OCI-M2 (cell line): ENCODE data around the gene AFAP1L2.

ENCODE experiments used
- DNase-seq: peaks from one replicate; lab custom pipeline; 2025; ENCODE audit not compliant: unreplicated experiment; lab: John Stamatoyannopoulos, UW

Gene AFAP1L2

DNA sequence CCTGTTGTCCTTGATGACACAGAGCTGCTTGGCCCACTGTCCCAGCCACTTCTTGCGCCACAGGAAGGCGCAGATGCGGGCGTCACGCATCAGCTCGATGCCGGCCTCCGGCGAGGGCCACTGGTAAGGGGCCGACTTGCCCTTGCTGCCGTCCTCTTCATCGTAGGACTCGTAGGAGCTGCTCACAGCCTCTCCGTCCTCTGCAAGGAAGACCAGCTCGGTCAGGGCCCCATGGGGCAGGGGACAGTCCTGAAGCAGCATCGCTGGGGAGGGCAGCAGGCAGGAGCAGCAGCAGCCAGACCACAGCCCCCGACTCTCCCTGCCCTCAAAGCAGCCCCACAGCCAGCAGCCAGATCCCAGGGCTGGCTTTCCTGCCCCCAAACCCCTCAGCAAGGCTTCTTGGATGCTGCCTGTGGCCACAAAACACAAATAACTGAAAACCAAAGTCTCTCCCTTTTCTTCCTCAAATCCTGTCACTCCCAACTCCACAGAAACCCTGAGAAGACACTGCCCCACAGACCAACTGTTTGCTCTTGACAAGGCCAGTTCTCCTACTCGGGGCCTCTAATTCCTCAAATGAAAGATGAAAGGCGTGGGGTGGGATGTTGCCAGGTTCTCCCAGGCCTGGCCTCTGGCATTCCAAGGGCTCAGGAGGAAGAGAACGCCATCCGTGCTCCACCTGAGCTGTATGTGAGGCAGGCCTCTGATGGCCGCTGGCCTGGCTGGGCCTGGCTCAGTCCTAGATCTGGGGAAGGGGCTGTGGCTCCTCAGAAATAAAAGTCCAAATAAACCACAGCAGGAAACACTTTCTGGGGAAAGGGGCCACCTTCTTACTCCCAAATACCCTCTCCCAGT is 88.5 kb downstream of the AFAP1L2 start:
- DNase-seq = no peak

DNA sequence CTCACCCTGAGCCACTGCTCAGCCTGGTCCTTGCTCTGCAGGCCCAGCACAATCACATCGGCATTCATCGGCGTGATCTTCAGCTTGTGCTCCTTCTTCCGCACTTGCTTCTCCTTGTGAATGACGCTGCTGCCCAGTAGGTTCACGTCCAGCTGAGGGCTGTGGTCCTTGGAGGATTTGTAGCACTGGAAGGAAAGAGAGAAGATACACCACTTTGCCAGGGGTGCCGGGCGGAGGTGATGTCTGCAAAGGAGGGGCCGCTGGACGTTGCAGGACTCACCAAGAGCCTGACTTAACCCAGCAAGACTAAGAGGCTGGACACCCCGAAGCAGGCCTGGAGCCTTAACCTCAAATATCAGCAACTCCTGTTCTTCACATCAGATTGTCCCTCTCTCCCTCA is 90.4 kb downstream of the AFAP1L2 start:
- DNase-seq = no peak

DNA sequence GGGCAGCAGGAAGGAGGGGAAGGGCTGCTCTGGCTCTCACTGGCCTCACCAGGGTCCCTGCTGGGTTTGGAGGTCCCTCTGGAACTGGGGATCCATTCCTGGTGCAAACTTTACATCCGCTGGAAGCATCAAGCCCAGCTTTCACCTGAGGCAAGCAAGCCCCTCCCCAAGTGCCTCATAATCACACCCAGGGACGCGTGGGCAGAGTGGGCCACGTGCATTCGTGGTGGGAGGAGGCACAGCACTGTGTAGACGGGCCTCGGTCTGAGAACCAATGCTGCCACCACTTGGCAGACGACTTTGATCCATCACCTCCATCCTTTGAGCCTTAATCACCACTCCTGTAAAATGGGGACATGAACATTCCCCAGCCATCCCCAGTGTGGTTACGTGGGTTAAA is 91.2 kb downstream of the AFAP1L2 start:
- no peak for DNase-seq

DNA sequence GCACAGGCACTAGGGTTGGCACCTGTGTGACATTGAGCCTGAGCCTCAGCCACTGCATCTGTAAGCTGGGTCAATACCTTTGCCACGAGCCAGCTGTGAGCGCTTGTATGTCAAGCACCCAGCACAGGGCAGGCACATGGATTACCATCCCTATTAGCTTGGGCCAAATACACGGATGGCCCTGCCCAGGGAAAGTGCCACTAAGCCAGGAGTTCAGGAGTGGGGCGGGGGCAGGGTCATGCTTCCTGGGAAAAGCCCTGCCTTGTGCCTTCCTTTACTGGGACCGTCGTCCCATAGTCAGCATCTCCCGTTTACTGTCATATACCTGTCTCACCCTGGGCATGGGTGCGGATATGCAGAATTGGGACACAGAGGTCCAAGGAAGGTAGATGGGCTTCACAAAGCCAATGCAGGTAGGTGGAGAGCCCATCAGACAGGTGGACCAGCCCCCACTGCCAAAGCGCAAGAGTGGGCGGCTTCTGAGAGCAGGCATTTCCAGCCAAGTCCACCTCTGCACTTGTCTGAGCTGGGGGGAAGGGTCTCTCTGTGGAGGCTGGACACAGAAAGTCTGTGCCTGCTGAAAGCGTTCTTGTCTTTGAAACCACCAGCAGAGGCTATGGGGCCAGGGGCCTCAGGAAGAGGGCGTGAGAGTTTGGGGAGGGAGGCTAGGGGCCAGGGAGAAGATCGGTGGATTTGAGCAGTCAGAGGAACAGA is 92.6 kb downstream of the AFAP1L2 start:
- no peak for DNase-seq

DNA sequence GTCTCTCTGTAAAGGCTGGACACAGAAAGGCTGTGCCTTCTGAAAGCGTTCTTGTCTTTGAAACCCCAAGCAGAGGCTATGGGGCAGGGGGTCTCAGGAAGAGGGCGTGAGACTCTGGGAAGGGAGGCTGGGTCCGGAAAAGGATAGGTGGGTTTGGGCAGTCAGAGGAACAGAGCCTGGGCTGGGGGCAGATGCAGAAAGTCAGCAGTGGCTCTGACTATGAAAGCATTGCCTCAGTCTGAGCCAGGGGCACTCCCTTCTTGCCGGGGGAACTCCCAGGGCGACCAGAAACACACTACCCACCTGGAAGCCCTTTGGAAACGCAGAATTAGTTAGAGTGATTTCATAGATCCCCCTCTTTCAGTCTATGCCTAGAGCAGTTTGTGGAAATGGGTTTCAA is 93.3 kb downstream of the AFAP1L2 start:
- no peak for DNase-seq

DNA sequence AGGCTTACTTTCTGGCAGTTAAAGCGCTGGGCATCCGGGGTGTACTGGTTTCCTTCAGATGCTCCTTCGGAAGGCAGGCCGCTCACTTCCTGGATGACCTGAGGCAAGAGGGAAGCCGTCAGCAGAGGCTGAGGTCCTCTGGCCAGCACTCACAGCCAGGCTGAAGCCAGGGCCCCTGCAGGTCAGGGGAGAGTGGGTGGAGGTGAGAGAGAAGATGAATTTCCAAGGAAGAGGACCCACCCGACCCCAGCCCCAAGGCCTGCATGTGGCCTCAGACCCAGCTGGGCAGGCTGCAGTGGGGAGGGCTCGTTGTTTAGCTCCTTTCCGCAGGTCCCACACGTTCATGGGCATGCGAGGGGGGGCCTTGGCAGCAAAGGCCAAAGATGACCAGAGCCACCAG is 94.0 kb downstream of the AFAP1L2 start:
- no peak for DNase-seq

DNA sequence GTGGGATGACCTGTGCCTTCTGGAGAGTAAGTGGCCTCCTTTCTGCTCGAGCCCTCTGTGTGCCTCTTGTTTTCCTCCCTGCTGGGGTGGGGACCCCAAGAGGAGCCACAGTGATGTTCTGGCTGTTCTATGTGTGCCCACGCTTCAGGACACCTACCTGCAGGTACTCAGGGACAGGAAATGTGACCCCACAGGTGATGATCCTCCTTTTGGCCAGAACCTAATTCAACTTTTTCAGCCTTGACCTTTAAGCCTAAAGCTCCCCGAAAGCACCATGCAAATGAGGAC is 95.0 kb downstream of the AFAP1L2 start:
- DNase-seq = no peak

DNA sequence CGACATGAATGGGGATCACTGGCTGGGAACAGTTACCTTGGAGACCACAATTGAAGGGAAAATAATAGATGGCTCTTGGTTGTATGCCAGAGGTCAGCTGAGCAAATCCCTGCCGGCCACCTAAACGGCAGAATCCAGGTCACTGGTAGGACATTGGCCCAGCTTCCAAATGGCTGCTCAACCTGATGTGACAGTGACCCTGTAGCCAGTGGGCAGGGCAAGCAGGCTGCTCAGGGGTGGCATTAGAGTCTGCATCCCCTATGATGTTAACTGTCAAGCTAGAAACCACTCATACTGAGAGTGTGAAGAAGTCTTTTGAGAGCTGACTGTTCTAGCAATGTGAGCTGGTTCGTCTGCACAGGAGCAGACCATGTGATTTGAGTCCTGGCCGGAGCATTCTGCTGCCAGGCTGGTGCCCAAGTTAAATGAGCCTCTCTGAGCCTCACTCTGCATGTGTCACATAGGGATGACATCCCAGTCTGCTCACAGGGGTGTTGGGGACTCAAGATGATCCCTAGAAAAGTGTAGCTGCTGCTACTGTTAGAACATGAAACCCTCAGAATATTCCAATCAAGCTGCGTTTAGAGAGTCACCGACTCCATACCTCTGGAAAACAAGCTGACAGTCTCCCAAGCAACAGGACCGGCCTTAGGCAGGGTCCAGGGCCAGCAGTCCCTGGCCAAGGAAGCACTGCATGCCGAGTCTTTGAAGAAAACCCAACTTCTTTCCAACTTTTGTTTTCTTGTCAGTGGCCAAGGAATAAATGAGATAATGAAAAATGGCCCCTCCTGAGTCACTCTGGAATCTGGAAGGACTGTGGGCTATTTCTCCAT is 95.6 kb downstream of the AFAP1L2 start:
- DNase-seq = no peak

DNA sequence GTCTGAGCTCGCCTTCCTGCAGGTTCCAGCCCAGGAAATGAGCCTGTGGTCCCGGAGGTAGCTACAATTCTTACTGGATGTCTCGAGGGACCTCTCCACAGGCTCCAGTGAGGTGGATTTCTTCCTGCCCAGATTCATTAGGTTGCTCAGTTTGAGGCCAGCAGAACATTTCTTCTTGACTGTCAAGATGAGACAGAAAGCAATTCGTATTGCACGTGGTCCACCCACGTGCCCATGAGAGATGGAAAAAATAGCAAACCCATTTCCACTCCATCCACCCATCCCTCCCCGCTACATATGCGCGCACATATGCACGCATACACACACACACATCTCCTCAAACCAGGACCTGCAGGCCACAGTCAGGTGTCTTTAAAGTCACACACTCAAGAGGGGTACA is 96.6 kb downstream of the AFAP1L2 start:
- no peak for DNase-seq

DNA sequence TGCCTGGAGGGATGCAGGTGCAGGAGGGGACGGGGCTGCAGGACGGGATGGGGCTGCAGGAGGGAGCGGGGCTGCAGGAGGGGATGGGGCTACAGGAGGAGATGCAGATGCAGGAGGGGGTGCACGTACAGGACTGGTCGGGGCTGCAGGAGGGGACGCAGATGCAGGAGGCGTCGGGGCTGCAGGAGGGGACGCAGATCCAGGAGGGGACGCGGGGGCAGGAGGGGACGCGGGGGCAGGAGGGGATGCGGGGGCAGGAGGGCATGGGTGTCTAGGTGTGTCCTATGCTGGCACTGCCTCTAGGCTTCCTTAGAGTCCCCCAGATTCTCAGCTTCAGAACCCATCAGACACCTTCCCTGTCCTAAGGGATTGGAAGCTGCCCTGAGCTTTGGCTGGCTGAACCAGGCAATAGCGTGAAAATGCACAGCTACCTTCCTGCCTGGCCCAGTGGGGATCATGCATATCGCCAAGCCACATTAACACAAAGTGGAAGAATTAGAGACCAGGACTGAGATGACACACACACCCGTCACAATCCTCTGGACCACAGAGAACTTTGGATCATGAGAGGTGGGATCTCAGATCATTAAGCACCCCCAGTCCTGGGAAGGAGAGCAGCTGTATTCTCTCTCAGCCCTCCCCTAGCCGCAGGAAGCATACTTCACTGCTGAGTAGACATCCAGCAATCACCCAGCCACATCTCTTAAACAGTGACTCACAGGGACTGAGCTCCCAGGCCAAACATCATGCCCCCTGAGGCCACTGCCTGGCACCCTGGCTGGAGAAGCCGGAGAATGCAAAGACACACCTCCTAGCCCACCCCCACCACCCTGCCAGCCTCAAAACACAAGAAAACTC is 98.0 kb downstream of the AFAP1L2 start:
- DNase-seq = no peak

DNA sequence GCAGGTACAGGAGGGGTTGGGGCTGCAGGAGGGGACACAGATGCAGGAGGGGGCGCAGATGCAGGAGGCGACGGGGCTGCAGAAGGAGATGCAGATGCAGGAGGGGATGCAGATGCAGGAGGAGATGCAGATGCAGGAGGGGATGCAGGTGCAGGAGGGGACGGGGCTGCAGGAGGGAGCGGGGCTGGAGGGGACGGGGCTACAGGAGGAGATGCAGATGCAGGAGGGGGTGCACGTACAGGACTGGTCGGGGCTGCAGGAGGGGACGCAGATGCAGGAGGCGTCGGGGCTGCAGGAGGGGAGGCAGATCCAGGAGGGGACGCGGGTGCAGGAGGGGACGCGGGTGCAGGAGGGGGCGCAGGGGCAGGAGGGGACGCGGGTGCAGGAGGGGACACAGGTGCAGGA is 98.8 kb downstream of the AFAP1L2 start:
- DNase-seq = no peak

DNA sequence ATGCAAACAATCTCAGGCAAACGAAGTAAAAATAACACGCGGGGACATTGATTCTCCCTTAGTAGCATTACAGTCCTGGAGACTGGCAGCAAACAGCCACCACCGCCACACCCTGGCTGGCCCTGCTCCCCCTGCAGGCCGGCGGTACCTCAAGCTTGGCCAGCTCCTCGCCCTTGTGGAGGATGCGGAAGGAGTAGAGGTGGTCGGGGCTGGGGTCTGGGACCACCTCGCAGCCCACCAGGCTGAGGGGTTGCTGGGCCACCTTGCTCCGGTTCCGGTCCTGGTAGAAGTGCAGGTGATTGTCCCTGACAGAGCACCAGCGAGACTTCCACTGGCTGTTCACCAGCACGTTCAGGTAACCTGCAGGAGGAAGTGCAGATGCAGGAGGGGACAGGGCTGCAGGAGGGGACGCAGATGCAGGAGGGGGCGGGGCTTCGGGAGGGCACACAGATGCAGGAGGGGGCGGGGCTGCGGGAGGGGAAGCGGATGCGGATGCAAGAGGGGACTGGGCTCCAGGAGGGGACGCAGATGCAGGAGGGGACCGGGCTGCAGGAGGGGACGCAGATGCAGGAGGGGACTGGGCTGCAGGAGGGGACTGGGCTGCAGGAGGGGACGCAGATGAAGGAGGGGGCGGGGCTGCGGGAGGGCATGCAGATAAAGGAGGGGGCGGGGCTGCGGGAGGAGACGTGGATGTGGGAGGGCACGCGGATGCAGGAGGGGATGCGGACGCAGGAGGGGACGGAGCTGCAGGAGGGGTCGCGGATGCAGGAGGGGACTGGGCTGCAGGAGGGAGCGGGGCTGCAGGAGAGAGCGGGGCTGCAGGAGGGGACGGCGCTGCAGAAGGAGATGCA is 99.5 kb downstream of the AFAP1L2 start:
- no peak for DNase-seq

DNA sequence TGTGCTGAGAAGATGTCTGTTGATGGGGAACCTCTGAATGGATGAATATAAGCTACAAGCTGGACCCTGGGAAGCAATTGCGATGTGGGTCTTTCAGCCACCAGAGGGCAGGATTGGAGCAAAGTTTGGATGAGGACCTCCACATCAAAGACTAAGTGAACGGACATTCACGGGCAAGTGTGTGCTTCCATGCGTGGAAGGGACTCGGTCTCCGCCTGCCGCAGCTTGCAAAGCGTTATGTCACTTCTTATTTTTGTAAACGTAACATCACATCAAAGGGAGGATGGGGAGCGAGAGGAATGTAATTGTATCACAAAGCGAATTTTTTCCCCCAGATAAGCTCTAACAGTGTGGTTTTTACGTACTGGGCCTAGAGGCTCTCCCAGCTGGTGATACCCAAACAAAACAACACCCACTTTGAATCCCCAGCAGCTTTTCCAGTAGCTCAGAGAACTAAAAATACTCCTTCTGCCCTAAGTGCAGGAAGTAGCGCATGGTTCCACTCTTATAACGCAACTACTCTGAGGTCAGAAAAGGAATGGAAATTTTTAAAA is 100.2 kb downstream of the AFAP1L2 start:
- DNase-seq = no peak

DNA sequence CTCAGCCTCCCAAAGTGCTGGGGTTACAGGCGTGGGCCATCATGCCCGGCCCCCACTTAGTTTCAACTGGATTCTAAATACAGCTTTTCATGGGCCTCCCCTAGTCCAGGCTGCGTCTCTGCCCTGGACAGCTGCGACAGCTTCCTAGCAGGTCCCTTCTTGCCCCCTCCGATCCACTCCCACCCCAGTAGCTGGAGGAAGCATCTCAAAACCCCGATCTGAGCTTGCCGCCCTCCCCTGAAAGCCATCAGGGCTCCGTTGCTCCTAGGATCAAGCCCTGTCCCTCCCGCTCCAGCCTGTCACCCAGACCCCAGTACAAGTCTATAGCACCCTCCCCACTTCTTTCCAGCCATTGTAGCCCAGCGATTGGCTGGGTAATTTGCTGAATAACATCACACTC is 100.7 kb downstream of the AFAP1L2 start:
- DNase-seq = no peak

DNA sequence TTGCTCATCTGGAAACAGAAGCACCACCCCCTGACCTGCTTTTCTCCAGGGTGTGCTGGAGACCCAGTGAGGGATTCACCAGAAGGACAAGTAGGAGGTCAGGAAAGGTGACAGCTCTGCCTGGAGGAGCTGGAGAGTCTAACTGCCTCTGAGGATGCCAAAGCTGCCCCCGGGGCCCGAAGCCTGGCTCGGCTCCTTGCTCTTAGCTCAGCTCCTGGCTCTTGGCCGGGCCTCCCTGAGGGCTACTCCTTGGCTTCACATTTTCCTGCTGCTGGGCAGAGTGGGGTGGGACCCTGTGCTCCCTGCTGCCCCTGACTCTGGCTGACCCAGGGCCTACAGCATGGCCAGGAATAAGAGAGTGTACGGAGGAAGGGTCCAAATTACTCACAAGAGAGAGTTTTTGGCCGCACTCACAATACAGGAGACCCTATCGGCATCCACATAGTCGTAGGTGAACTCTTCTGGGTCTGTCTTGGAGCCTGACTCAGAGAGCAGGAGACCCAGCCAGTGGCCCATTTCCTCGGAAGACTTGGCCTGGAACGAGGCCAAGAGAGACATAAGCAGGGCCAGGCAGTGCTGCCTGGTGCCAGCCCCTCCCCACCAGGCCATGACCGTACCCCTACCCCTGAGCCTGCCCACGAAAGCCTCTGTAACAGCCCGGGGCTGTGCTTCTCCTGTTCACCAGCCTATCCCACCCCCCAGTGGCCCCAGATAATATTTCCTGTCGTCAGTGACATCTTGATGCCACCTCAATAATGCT is 102.2 kb downstream of the AFAP1L2 start:
- DNase-seq = no peak

DNA sequence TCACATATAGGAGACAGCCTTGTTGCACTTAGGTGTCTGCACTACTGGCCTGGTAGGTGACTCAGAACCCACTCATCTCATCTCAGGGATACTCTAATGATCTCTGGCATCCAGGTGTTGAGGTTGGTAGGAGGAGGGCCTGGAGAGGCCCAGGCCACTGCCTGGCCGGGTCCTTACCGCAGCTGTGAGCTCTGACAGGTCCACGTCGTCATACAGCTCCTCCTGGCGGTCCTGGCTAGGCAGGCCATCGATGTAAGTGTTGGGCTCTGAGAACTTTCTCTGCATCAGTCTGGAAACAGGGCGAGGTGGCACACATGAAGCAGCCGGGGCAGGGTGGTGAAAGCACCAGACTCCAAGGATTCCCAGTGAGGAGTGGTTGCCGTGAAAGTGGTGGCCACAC is 103.1 kb downstream of the AFAP1L2 start:
- no peak for DNase-seq

DNA sequence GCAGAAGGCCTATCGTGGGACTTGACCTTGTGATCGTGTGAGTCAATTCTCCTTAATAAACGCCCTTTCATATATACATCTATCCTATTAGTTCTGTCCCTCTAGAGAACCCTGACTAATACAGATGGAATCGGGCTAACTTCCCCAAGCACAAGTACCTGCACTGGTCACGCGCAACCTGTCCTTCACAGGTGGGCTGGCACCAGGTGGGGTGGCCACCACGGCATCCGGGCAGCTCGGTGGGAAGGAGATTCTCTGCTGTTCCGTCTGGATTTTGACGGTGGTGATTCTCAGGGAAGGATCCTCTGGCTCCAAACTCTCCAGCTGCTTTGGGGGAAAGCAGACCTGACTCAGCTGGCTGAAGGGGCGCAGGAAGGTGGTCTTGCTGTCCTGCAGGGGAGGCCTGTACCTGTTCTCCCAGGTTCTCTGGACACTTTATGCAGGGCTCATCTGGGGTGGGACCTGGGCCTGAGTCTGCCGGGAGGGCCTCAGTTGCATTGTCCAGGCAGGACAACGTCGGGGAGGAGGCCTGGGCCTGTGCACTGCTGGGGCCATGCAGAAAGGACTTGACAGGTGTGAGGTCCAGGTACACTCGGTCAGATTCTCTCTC is 104.2 kb downstream of the AFAP1L2 start:
- DNase-seq = no peak

DNA sequence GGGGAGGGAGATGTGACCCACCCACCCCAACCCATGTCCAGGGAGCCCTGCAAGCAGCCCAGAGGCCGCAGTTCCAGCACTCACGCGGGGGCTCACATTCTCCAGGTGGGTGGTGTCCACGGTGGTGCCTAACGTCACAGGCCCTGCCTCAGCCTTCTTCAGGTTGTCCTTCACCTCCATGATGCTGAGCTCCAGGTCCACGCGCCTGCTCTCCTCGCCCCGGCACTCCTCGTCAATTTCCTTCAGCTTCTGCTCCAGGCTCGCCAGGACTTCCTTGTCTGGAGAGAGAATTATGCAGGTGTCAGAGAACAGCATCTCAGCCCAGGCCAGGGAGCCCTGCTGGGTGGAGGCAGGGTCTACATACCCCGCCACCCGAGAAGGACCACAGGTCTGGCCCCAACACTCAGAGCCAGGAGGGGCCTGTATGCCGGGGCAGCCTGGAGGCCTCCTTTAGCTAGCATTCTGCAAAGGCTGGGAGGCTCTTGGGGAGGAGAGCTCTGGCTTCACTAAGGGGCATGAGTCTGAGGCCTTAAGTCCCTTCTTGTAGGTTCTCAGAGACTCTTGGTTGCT is 107.1 kb downstream of the AFAP1L2 start:
- no peak for DNase-seq
